Muscle layer of colon (tissue), 2 donors: ENCODE measurements around the gene SLA2.
"Not testable (repeated sequence)": the region's sequence is repeated elsewhere in the genome, so short reads cannot be mapped to it uniquely, and the experiment has no call there.

Experiments used
- H3K27ac ChIP-seq: one replicate; pipeline ENCODE4 v1.7.0; 2013; ENCODE audit warnings: low read depth, mild to moderate bottlenecking, low read length, moderate library complexity
- H3K27me3 ChIP-seq, 2 donors: one replicate each; pipeline ENCODE4 v1.7.0; 2013; ENCODE audit warnings: low read length in 2 of 2, mild to moderate bottlenecking in 2 of 2; ENCODE audit not compliant: insufficient read depth in 2 of 2, control insufficient read depth in 1 of 2
- H3K36me3 ChIP-seq: one replicate; pipeline ENCODE4 v1.7.0; 2013; ENCODE audit warnings: mild to moderate bottlenecking, low read length; ENCODE audit not compliant: insufficient read depth
- H3K4me1 ChIP-seq: one replicate; pipeline ENCODE4 v1.7.0; 2013; ENCODE audit warnings: mild to moderate bottlenecking, low read length; ENCODE audit not compliant: insufficient read depth
- H3K4me3 ChIP-seq, 2 donors: one replicate each; pipeline ENCODE4 v1.7.0; 2013; ENCODE audit warnings: low read length in 2 of 2, low read depth in 1 of 2, mild to moderate bottlenecking in 1 of 2, moderate library complexity in 1 of 2
- H3K9ac ChIP-seq: one replicate; pipeline ENCODE4 v1.7.0; 2013; ENCODE audit warnings: low read length
- H3K9me3 ChIP-seq: one replicate; pipeline ENCODE4 v1.7.0; 2013; ENCODE audit warnings: mild to moderate bottlenecking, low read length
- donor health status: abdominal sarcoma.
- donor health status: Adenocarcinoma of cecum.

SLA2 gene

DNA sequence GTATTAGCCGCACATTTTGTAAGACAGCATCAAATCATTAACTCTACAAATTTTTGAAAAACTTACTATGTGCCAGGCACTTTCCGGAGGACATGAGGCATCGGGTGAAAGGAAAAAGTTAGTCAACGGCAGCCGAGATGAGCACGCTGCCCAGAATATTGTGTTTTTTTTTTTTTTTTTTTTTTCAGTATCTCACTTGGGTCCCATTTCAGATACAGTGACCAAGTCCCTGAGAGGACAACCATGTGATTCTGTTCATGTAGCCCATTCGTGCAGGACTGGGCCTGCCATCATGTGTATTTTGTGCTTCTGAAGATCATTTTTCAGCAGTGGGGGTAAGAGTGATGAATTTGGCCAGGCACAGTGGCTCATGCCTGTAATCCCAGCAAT, 1.3 kb downstream of the SLA2 start:
- Histone ChIP-seq H3K36me3 (no peaks in the 10 kb centered on the region), H3K9ac (no peak overlapping the region), H3K9me3 (no peaks in the 10 kb centered on the region), H3K27me3 (no peaks in the 10 kb centered on the region), H3K27ac (no peak overlapping the region), H3K4me3 (no peak overlapping the region), H3K4me1 (no peaks in the 10 kb centered on the region)

DNA sequence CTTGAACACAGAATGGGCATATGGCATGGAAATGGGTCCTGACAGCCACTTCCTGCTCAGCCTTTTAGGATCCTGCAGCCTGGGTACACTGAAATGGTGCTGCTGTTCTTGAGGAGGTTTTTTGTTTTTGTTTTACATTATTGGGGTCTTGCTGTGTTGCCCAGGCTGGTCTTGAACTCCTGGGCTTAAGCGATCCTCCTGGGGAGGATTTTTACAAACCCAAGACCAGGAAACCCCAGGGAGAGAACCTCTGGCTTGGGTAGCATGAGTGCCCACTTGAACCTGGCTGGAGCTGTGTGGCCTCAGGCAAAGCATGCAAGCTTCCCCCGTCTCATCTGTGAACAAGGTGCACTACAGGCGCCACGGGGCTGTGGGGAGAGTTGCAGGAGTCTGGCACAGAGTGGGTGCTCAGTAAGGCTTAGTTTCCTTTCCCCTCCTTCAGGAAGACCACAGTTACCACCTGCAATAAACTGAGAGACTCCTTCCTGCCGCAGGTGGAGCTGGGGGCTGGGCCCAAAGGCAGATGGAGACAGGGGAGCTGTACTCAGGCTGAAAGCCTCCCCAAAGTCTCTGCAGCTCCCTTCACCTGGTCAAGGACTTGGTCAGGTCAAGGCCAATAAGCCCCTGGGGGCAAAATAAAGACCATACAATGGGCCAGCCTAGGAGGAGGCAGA, 1.8 kb downstream of the SLA2 start:
- Histone ChIP-seq H3K9me3 (no peaks in the 10 kb centered on the region), H3K9ac (no peak overlapping the region), H3K27me3 (no peaks in the 10 kb centered on the region), H3K4me3 (no peak overlapping the region), H3K27ac (no peak overlapping the region), H3K36me3 (no peaks in the 10 kb centered on the region), H3K4me1 (no peaks in the 10 kb centered on the region)

DNA sequence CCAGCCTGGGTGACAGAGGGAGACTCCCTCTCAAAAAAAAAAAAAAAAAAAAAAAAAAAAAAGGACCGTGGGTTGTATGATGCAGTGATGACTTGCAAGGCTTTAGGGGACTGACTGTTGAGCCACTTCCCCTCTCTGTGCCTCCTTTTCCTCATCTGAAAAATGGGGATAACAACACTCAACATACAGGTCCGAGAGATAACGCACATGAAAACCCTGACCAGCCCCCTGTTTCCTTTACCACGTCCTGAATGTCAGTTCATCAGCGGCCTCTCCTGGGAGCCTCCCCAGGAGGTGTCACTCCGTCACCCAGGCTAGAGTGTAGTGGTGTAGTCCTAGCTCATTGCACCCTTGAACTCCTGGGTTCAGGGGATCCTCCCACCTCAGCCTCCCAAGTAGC, 3.9 kb downstream of the SLA2 start:
- H3K9ac ChIP-seq: no peak overlapping the region
- H3K36me3 ChIP-seq: no peaks in the 10 kb centered on the region
- H3K27ac ChIP-seq: no peak overlapping the region
- H3K4me1 ChIP-seq: no peaks in the 10 kb centered on the region
- no peaks in the 10 kb centered on the region for H3K27me3 ChIP-seq
- no peaks in the 10 kb centered on the region for H3K9me3 ChIP-seq
- no peak overlapping the region for H3K4me3 ChIP-seq

DNA sequence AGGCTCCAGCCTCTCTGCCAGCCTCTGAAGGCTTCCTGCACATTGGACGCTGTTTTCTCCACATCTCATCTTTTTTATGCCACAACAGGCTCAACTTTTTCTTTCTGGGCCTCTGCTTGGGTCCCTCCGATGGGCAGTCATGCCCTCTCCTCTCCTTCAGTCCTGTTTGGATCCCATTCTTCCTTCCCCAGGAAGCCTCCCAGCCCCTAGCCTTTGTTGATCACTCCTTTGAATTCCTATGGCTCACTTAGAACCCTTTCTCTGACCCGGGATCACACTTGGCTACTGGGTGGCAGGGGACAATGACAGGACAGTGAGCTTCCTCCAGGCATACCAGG, 4.5 kb downstream of the SLA2 start:
- Histone ChIP-seq H3K27me3 (no peaks in the 10 kb centered on the region), H3K9me3 (no peaks in the 10 kb centered on the region), H3K36me3 (no peaks in the 10 kb centered on the region), H3K27ac (no peak overlapping the region), H3K9ac (no peak overlapping the region), H3K4me1 (no peaks in the 10 kb centered on the region), H3K4me3 (no peak overlapping the region)

DNA sequence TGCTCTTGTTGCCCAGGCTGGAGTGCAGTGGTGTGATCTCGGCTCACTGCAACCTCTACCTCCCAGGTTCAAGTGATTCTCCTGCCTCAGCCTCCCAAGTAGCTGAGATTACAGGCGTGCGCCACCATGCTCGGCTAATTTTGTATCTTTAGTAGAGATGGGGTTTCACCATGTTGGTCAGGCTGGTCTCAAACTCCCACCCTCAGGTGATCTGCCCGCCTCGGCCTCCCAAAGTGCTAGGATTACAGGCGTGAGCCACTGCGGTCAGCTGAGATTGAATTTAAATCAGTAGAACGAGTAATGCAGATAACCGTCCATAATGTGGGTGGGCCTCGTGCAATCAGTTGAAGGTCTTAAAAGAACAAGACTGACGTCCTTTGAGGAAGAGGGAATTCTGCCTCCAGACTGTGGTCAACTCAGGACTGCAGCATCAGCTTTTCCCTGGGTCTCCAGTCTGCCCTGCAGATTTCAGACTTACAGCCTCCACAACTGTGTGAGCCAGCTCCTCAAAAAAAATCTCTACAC, 7.1 kb downstream of the SLA2 start:
- not testable (repeated sequence) for H3K4me3 ChIP-seq, H3K9me3 ChIP-seq, H3K9ac ChIP-seq, H3K4me1 ChIP-seq, H3K27ac ChIP-seq, H3K36me3 ChIP-seq, H3K27me3 ChIP-seq

DNA sequence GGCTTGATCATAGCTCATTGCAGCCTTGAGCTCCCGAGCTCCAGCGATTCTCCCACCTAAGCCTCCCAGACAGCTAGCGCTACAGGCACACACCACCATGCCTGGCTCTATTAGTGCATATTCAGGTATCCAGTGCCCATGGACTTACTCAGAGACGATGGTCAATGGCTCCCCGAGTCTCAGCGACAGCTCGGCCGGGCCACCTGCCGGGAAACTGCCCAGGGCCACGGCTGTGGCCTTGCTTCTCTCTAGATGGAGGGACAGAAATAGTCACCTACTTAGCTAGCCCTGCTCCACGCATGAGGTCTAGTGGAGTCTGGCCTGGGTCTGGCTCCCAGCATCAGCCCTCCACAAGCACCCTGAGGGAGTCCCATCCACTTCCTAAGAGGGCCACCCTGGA, 11.7 kb downstream of the SLA2 start:
- no peak overlapping the region for H3K9ac ChIP-seq
- no peak overlapping the region for H3K27ac ChIP-seq
- no peaks in the 10 kb centered on the region for H3K4me1 ChIP-seq
- no peaks in the 10 kb centered on the region for H3K27me3 ChIP-seq
- no peaks in the 10 kb centered on the region for H3K36me3 ChIP-seq
- no peak overlapping the region for H3K4me3 ChIP-seq
- no peaks in the 10 kb centered on the region for H3K9me3 ChIP-seq

DNA sequence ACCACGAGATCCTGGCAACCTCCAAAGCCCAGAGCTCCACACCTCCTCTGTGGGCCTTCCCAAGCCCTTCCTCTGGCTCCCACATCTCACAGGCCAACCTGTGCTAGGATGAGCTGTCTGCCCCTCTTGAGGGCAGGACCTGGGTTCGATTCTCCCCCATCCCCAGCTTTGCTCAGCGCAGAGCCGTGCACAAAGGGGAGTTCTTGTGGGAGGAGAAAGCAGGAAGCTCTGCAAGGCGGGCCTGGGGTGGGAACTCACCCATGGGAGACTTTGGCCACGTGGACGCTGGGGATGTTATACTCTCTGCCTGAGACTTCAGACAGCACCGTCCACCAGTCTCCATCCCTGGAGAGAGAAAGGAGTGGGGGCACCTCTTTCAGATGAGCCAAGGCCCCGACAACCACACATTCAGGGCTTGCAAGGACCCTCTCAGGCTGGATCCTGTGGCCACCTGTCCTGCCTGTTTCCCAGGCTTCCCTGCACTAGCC, 12.7 kb downstream of the SLA2 start:
- Histone ChIP-seq H3K4me3 (no peak overlapping the region), H3K27me3 (no peaks in the 10 kb centered on the region), H3K9me3 (no peaks in the 10 kb centered on the region), H3K9ac (no peak overlapping the region), H3K36me3 (no peaks in the 10 kb centered on the region), H3K27ac (no peak overlapping the region), H3K4me1 (no peaks in the 10 kb centered on the region)

DNA sequence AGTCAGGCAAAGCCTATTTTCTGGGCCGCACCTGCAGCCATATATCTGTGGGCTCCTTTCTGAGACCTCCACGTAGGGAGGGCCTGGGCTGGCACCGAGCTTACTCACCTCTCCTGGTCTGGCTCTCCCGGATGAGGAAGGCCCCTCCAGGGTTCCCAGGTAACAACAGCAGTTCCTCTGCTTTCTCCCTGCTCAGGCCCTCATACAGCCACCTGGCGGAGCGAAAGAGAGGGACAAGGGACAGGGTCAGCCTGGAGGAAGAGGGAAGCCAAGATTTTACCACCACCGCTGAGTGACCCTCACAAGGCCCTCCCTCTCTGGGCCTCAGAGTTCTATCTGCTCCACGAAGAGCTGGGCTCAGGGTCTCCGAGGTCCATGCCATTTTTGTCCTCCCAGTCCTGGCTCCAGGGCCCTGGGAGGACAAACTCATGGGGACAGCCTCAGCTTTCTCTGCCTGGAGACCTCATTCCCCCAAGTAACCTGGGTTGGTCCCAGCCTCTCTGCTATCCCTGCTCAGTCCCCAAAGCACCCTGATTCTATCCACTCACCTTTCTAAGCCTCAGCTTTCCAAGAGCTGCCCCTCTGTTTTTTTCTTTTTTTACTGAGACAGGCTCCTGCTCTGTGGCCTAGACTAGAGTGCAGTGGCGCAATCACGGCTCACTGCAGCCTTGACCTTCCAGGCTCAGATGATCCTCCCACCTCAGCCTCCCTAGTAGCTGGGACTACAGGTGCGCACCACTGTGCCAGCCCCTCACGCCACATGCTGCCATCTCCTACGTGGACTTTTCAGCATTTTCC, 13.3 kb downstream of the SLA2 start:
- Histone ChIP-seq H3K9ac (no peak overlapping the region), H3K27me3 (no peaks in the 10 kb centered on the region), H3K9me3 (no peaks in the 10 kb centered on the region), H3K27ac (no peak overlapping the region), H3K4me3 (no peak overlapping the region), H3K4me1 (no peaks in the 10 kb centered on the region), H3K36me3 (no peaks in the 10 kb centered on the region)

DNA sequence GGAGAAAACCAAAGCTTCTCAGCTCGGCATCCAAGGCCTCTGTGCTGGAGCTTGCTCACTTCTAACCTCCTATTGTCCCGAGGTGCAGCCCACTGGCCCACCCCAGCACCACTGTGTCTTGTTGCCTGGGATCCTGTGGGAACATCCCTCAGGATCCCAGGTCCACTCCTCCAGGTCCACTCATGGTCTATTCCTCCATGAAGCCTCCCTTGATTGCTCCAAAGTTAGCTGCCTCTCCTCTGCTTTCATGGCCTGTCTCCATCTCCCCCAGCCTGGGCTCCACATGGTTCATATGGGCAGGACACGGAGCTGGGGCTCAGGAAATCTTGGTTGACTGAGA, 13.9 kb downstream of the SLA2 start:
- no peak overlapping the region for H3K27ac ChIP-seq
- no peaks in the 10 kb centered on the region for H3K4me1 ChIP-seq
- H3K9ac ChIP-seq: no peak overlapping the region
- H3K27me3 ChIP-seq: no peaks in the 10 kb centered on the region
- H3K36me3 ChIP-seq: no peaks in the 10 kb centered on the region
- no peak overlapping the region for H3K4me3 ChIP-seq
- H3K9me3 ChIP-seq: no peaks in the 10 kb centered on the region

DNA sequence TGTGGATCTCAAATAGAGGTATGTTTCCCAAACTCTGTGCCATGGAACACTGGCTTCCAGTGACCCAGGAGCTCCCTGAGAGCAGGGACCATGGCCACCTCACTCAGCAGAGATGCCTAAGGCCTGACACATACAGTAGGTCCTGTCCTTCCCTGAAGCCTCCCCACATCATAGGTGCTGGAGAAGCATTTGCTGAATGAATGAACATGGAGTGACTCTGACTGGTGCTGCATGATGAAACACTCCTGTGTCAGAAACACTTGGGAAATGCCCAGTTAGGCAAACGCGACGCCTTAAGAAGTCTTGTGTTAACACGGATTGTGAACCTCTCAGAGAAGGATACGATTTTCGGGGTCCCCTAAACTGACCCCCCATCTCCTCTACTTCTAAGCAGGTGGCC, 14.3 kb downstream of the SLA2 start:
- Histone ChIP-seq H3K27ac (no peak overlapping the region), H3K27me3 (no peaks in the 10 kb centered on the region), H3K36me3 (no peaks in the 10 kb centered on the region), H3K4me1 (no peaks in the 10 kb centered on the region), H3K9ac (no peak overlapping the region), H3K9me3 (no peaks in the 10 kb centered on the region), H3K4me3 (no peak overlapping the region)

DNA sequence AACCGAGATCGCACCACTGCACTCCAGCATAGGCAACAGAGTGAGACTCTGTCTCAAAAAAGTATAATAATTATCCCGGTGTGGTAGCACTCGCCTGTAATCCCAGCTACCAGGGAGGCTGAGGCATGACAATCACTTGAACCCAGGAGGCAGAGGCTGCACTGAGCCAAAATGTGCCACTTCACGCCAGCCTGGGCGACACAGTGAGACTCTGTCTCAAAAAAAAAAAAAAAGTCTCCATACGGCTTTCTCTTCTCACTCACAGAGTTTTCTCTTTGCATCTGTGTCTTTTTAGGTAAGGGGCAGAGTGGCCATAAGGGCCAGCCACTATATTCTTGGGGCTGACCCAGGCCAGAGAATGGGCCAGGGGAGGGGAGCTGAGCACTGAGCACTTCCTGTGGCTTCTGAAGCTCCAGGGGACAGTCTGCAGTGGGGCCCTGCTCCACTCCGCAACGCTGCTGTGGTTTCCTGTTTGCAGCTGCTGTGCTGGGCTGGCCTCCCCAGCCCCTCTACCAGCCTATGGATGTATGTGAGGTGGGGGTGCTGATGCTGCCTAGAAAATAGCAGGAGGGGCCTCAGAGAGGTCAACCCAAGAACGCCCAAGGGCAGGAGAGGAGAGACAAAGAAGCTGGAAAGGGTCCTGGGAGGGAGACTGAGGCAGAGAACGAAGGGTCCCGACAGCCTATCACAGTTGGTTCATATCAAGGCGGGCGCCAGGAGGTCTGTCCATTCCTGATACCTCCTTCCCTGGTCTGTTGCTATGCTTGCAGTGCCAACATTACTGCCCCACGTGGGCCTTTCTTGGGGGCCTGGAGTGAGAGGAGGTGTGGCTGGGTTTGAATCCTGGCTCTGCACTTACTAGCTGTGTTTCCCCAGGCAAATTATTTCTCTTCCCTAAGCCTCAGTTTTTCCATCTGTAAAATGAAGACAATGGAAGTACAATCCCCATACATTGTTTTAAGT, 16.0 kb downstream of the SLA2 start:
- Histone ChIP-seq H3K9ac (no peak overlapping the region), H3K4me1 (no peaks in the 10 kb centered on the region), H3K27ac (no peak overlapping the region), H3K4me3 (no peak overlapping the region), H3K9me3 (no peaks in the 10 kb centered on the region), H3K36me3 (no peaks in the 10 kb centered on the region), H3K27me3 (no peaks in the 10 kb centered on the region)
